8988T (cell line): ENCODE measurements around the gene ZNF677.
"Not testable (repeated sequence)": the region's sequence is repeated elsewhere in the genome, so short reads cannot be mapped to it uniquely, and the experiment has no call there.

ENCODE experiments used
- DNase-seq: peaks from one replicate; pipeline ENCODE4 v3.0.0; 2011

The ZNF677 gene

DNA sequence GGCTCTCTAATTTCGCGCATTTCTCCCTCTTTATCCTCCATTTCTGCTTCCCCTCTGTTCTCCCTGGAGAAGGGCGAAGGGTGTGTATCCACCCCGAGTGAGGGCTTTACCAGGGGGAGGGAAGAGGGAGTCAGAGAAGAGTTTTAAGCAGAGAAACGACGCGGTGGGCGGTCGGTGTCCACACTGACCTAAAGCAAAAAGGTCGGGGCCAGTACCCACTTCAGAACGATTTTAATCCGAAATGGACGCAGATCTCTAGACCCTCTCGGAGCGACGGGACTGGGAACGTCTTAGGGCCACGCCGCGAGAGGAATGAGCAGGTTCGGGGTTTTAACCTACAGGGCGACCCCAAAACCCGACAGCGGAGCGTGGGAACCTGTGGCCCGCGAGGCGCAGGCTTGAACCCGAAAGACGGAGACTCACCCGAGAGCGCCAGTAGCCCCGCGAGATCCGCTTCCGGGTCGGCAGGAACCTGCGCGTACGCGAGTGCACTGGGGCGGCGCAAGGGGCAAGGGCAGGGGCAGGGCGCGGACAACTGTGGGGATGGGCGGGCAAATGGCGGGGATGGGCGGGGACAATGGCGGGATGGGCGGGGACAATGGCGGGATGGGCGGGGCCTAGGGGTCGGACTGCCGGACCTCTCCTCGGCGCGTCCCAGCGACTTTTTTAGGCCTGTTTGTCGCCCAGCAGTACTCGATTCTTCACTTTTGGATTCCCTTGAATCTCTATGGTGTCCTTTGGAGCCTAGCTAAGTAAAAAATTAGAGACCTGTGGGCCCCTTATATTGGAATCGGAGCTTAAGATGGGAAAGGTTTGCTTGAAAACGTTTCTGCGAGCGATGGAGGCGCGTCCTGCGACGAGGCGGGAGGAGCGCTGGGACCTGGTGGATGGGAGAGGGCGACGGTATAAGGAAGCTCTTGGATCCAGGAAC, at the start of gene ZNF677:
ZNF677 (minus strand) TSS at position 463 of the 931 bp plus-strand sequence. CDS start 3,323 bp downstream, outside the sequence.
- no peak for DNase-seq

DNA sequence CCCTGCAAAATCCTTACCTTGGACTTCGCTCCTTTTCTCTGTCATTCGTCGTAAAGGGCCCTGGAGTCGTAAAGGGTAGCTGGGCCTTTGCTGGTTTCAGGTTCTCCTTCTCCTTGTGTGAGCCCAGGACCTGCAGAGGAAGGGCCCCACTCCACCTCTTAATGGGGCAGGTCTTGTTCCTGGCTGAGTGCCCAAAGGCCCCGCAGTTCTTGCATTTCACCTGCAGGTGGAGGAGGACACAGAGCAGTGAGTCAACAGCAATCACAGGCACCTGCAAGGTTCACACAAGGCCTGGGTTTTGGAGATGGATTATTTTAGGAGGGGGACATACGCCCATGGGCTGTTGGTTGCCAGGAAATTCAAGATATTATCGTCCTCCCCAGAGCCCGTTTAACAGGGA, 46.7 kb upstream of the ZNF677 start:
- not testable (repeated sequence) for DNase-seq

DNA sequence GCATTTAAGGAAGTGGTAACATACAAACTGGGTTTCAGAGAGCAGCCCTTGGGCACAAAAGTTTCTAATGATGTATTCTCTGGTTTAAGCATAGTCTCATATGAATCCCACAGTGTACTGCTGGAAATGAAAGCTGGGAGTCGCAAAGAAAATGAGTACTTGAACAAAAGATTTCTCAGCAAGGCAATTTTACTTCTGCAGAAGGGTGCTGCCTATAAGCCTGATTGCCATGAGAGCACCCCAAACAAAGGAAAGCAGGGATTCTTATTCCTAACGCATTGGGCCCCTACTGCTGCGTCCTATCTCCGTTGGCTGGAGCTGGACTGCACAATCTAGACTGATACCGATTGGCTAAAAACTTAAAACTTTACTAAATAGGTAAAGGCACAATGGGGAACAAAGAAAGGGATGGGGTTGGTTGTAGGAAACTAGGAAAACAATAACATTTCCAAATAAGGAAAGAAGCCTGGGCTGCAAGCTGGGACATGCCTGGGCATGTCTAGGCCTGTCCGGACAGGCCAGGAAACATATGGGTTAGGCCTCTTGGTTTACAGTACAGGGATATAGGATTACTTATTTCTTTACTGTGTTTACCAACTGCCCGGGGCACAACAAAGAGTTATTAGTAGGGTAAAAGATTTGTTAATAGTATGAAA, 40.2 kb upstream of the ZNF677 start:
- no peak for DNase-seq

DNA sequence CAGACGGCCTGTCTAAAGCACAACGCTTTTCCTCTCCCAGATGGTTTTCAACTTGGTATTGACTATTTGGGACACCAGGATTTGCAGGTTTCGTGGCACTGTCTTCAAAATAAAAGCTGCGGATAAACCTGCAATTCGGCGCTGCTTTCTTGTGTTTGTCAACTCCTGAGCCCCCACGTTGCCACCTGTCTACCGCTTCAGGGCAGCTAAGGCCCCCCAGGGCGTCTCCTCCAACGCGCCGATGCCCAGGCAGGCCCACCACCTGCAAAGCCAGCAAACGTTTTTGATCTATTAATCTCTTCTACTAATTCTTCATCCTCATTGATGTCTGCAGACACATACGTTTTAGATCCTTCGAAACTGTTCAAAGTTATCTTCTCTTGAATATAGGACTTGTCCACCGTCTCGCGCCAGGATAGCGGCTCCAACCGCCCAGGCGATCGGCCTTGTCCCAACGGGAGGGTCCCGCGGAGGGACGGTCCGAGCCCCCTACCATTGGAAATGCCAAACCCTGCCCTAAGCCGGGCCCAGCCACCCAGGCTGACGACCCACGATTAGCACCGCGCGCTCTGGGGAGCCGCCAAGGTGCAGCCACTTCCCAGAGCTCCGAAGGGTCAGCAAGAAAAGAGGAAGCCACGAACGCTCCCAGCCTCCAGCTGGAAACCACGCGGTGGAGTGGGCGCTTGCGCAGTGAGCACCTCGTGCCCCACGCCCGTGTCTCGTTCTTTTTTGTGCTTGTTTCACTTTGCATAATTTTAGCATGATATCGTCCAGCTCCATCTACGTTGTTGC, 36.3 kb upstream of the ZNF677 start:
- DNase-seq = no peak

DNA sequence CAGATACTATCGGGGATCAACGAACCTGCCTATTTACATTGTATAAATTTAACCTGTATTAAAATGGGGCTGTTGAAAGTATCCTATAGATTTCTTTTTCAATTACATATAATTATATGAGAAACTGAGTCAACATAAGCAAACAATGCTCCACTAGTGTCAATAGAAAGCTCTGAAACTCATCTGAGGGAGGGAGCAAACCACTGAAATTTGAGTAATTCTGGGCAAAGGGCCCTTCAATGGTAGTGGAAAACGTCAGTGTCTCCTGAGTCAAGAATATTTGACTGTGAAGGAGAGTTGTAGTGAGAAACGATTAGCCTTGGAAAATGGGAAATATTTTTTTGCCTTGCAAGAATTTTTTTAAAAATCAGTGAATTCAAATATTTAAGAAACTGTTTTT, 30.4 kb upstream of the ZNF677 start:
- DNase-seq = no peak

DNA sequence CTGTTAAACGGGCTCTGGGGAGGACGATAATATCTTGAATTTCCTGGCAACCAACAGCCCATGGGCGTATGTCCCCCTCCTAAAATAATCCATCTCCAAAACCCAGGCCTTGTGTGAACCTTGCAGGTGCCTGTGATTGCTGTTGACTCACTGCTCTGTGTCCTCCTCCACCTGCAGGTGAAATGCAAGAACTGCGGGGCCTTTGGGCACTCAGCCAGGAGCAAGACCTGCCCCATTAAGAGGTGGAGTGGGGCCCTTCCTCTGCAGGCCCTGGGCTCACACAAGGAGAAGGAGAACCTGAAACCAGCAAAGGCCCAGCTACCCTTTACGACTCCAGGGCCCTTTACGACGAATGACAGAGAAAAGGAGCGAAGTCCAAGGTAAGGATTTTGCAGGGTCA, 27.3 kb upstream of the ZNF677 start:
- DNase-seq = not testable (repeated sequence)

DNA sequence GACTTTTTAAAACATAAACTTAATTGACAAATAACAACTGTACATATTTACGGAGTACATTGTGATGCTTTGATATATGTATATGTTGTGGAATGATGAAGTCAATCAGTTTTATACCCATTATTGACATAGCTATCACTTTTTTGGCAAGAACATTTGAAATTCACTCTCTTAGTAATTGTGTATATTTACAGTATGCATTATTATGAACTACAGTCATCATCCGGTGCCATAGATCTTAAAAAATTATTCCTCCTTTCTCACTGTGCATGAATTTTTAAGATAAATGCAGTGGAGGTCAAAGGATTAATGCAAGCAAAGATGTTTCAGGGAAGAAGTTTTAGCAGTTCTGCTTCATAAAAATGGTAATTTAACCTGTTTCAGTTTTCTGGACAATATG, 20.8 kb upstream of the ZNF677 start:
- DNase-seq = no peak

DNA sequence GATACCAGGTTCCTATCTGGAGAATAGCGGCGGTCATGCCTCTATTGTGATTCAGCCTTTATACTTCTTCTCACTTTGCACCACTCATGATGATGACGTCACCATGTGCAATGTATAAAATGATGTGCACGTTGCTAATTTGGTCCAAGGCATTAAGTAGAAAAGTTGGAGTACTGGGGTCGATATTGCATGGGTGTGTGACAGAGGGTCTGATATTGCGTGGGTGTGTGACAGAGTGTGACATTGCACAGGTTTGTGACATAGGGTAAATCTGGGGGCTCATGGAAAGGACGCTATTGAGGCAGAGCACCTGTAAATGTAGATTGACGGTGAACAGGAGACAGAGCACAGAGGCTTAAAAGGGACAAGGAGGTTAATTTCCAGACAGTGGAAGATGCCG, 17.4 kb upstream of the ZNF677 start:
- DNase-seq = no peak

DNA sequence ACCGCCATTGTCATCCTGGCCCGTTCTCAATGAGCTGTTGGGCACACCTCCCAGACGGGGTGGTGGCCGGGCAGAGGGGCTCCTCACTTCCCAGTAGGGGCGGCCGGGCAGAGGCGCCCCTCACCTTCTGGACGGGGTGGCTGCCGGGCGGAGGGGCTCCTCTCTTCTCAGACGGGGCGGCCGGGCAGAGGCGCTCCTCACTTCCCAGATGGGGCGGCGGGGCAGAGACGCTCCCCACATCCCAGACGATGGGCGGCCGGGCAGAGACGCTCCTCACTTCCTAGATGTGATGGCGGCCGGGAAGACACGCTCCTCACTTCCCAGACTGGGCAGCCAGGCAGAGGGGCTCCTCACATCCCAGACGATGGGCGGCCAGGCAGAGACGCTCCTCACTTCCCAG, 15.2 kb upstream of the ZNF677 start:
- not testable (repeated sequence) for DNase-seq

DNA sequence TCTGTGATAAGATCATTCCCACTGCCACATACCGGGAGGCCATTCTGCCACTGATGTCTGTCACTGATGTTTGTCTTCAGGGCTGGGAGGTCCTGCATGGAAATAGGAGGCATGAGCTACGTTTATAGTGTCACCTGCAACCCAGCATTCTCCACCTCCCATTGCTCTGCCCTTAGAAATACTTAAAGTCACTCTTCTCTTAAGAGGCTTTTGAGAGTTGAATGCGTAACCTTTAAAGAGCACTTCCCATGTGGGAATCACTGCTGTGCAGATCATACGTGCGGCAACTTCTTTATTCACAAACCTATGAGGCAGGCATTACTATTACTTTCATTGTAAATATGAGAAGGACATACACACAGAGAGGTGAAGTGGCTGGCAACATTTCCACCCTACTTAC, 12.9 kb upstream of the ZNF677 start, which contains the start of gene VN1R4:
VN1R4 (minus strand) TSS at position 101 of the 400 bp plus-strand sequence; CDS start at position 43, 58 bp downstream.
- not testable (repeated sequence) for DNase-seq

DNA sequence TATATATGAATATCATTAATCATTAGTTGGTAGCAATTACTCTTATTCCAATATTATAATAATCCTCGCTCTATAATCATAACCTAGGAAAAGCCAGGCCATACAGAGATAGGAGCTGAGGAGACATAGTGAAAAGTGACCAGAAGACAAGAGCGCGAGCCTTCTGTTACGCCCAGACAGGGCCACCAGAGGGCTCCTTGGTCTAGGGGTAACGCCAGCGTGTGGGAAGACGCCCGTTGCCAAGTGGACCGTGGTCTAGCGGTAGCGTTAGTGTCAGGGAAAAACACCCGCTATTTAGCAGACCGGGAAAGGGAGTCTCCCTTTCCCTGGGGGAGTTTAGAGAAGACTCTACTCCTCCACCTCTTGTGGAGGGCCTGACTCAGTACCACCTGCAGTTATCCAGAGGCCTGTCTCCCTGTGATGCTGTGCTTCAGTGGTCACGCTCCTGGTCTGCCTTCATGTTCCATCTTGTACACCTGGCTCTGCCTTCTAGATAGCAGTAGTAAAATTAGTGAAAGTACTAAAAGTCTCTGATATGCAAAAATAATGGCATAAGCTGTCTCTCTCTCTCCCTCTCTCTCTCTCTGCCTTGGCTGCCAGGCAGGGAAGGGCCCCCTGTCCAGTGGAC, 3.2 kb upstream of the ZNF677 start, which contains the start of gene VN1R2:
VN1R2 (plus strand) TSS at position 578 of the 628 bp plus-strand sequence. CDS start 84 bp downstream, outside the sequence.
- not testable (repeated sequence) for DNase-seq

DNA sequence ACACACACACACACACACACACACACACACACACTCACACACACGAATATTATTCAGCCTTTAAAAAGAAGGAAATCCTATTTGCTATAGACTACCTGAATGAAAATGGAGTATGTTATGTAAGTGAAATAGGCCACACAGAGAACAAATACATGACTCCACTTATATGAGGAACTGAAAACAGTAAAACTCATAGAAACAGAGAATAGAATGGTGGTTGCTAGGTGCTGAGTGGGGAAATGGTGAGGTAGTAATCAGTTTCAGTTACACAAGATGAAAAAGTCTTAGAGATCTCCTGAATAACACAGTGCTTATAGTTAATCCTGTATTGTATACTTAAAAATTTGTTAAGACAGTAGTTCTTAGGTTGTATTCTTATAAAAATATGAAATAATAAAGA, 8.2 kb downstream of the ZNF677 start:
- DNase-seq = no peak

DNA sequence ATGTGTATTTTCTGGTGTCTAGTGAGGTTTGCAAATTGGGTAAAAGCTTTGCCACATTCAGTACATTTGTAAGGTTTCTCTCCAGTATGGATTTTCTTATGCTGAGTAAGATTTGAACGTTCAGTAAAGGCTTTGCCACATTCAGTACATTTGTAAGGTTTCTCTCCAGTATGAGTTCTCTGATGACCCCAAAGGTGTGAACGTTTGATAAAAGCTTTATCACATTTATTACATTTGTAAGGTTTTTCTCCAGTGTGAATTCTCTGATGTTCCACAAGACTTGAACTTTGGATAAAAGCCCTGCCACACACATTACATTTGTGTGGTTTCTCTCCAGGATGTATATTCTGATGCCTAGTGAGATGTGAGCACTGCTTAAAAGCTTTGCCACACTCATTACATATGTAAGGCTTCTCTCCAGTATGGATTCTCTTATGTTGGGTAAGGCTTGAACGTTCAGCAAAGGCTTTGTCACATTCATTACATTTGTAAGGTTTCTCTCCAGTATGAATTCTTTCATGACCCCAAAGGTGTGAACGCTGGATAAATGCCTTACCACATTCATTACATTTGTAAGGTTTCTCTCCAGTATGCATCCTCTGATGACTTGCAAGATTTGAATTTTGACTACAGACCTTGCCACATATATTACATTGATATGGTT, 17.4 kb downstream of the ZNF677 start:
- no peak for DNase-seq

DNA sequence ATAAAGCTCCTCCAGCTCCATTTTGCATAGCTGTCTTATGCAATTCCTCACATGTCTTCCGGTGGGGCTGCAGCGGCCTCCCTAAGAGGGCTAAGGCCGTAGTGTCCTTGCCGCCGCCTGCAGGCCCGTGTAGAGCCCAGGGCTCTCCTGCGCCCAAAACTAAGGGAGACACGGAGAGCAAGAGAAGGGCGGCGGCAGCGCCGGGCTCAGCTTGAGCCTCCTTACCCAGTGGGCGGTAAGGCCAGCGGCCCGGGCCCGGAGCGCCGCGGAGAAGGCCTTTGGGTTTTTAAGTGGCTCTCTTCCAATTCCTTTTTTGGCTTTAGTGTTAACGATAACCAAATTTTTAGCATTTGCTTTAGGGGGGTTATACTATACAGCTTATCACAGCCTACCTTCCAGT, 30.1 kb downstream of the ZNF677 start:
- DNase-seq = no peak

DNA sequence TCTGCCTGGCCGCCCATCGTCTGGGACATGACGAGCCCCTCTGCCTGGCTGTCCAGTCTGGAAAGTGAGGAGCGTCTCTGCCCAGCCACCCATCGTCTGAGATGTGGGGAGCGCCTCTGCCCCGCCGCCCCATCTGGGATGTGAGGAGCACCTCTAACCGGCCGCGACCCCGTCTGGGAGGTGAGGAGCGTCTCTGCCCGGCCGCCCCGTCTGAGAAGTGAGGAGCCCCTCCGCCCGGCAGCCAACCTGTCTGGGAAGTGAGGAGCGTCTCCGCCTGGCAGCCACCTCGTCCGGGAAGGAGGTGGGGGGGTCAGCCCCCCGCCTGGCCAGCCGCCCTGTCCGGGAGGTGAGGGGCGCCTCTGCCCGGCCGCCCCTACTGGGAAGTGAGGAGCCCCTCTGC, 32.0 kb downstream of the ZNF677 start:
- DNase-seq = not testable (repeated sequence)

DNA sequence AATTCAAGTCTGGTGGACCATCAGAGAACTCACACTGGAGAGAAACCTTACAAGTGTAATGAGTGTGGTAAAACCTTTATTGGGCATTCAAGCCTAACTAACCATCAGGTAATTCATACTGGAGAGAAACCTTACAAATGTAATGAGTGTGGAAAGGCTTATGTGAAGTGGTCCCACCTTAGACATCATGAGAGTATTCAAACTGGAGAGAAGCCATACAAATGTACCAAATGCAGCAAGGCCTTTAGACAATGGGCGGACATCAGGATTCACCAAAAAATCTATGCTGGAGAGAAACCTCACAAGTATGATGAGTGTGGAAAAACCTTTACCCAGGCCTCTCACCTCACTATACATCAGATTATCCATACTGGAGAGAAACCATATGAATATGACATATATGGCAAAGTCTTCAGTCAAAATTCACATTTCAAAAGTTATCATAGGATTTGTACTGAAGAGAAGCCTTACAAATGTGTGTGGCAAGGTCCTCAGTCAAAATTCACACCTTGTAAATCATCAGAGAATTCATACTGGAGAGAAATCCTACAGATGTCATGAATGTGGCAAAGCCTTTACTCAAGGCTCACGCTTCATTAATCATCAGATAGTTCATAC, 41.9 kb downstream of the ZNF677 start:
- no peak for DNase-seq

DNA sequence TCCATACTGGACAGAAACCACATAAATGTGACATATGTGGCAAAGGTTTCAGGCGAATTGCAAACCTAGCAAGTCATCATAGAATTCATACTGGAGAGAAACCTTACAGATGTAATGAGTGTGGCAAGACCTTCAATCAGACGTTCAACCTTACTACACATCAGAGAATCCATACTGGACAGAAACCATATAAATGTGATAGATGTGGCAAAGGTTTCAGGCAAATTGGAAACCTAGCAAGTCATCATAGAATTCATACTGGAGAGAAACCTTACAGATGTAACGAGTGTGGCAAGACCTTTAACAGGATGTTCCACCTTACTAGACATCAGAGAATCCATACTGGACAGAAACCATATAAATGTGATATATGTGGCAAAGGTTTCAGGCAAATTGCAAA, 43.1 kb downstream of the ZNF677 start:
- DNase-seq = not testable (repeated sequence)

DNA sequence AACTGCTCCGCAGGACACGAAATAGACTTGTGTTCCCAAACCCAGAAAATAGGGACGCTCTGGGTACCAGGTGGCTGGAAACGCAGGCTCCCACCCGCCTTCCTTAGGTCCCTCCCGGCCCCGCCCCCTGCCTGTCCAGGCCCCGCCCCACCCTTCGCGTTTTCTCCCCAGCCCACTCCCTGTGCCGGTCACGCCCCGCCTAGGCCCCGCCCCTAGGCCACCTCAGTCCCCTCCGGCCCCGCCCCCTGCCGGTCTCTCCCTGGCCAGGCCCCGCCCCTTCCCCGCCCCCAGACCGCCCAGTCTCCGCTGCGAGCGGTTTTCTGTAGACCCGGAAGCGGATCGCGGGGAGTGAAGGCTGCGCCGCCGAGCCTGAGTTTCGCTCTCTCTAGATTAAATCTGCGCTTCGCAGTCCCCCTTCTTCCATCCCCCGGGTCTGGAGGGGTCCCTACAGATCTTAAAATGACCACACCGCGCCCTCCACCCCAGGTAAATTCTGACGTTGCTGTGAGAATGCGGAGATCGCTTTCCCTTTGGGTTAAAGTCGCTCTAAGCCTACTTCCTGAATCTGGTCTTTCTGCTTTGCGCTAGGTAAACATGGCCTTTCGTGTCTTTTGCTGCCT, 57.8 kb downstream of the ZNF677 start:
- peak; percentile 72 for DNase-seq

DNA sequence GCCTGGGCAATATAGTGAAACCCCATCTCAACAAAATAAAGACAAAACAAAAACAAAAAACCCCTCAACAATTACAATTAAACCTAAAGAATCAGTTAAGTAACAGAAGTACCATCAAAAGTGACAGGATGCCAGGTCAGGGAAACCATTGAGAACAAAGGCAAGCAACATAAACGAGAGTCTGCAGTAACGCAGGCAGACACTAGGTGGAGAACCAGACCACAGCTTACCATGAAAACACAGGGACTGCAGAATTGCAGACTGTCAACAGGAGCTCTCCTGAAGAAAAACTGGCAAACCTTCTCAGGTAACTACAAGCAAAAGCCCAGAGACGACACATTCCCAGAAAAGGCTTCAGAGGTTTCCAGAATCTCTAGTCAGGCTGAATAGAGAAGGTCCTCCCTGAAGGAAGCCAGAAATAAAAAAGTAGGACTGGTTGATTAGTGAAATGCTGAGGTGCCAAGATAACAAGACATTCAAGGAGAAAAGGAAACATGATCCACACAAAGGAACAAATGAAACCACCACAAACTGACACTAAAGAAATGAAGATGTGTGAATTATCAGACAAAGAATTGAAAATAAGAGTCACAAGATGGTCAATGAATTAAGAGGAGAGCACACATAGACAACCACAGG, 59.3 kb downstream of the ZNF677 start:
- DNase-seq = no peak

DNA sequence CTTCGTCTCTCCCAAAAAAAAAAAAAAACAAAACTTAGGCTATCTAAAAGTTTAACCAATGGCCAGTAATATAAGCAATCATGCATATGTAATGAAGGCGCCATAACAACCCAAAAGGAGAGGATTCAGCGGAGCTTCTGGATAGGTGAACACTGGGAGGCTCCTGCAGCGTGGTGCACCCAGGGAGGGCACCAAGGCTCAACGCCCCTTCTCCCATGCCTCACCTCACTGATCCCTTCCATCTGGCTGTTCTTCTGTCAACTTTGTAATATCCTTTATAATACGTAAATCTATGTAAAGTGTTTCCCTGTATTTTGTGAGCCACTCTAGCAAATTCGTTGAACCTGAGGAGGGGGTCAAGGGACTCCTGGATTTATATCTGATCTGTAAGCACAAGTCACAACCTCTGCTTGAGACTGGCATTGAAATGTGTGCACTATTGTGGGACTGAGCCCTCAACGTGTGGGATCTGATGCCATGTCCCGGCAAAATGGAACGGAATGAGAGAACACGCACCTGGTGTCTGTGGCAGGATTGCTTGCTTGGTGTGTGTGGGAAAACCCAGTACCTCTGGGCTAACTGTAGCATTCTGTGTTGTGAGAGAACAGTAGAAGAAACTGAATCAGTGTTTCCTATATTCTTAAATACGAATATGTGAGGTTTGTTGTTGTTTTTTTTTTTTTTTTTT, 61.0 kb downstream of the ZNF677 start:
- DNase-seq = no peak
